Sigmoid colon (tissue), 4 donors: Measurements from ENCODE around the gene POM121.
"Not testable (repeated sequence)": the region's sequence is repeated elsewhere in the genome, so short reads cannot be mapped to it uniquely, and the experiment has no call there.

ENCODE experiments used
- CTCF ChIP-seq, 4 experiments: fragments of 450-650 bp in 3 of 4; fragments of 200-600 bp in 1 of 4; IDR thresholded peaks; one replicate each; pipeline ENCODE4 v1.5.1; 2016 to 2019; ENCODE audit warnings: antibody characterized with exemption in 4 of 4, mild to moderate bottlenecking in 3 of 4, moderate library complexity in 2 of 4
- EP300 ChIP-seq, 4 donors: sonication (generic); formaldehyde crosslinking; IDR thresholded peaks; one replicate each; pipeline ENCODE4 v1.6.1; 2017; ENCODE audit warnings: antibody characterized with exemption in 4 of 4
- POLR2A ChIP-seq, 2 donors: fragments of 450-650 bp; IDR thresholded peaks; one replicate each; pipeline ENCODE4 v1.6.1; 2016; ENCODE audit warnings: antibody characterized with exemption in 2 of 2, mild to moderate bottlenecking in 2 of 2, moderate library complexity in 2 of 2
- POLR2AphosphoS5 ChIP-seq, 4 donors: sonication (generic); formaldehyde crosslinking; IDR thresholded peaks; one replicate each; pipeline ENCODE4 v1.6.1; 2017; ENCODE audit warnings: antibody characterized with exemption in 4 of 4

DNA sequence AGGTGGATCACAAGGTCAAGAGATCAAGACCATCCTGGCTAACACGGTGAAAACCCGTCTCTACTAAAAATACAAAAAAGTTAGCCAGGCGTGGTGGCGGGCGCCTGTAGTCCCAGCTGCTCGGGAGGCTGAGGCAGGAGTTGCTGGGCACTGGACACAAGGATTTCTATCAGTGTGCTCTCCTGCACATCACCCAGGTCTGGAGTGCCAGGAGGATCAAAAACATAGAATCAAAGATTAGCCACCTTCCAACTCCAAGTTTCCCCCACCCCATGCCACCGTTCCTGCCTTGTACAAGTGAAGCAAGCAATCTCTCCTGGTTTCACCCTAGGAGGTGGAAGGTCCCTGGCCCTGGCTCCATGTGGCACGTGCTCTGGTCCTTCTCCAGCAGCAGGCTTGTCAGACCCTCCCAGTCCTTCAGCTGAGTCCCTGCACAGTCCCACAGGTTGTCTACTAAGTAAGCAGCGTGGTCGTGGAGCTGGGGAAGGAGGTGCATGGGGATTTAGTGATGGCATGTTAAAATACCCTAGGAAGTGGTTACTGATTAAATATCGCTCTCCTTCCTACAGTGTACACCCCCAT is 73.1 kb downstream of the POM121 start:
- TF ChIP-seq EP300, CTCF, POLR2A, POLR2AphosphoS5 (IDR thresholded peaks at IDR 0.05): not testable (repeated sequence)
